Esophagus squamous epithelium (tissue), 5 donors: ENCODE data around the gene NDEL1. TPM values are rescaled to one million over a fixed set of nuclear protein-coding genes. Genes with fewer than 3 reads are reported as not detected.

Source experiments
- DNase-seq: peaks from one replicate; lab custom pipeline; 2025; lab: John Stamatoyannopoulos, UW
- H3K27ac ChIP-seq, 4 donors: fragments of 200-600 bp; sonication (generic); one replicate each; pipeline ENCODE4 v1.5.1; 2016 to 2019; ENCODE audit warnings: mild to moderate bottlenecking in 1 of 4
- H3K27me3 ChIP-seq, 4 donors: fragments of 200-600 bp; sonication (generic); 1 replicate in 3 of 4; 2 replicates in 1 of 4; pipeline versions ENCODE4 v1.5.1 to v1.6.0; 2017 to 2021; ENCODE audit warnings: antibody characterized with exemption in 1 of 4
- H3K36me3 ChIP-seq, 3 donors: fragments of 200-600 bp; sonication (generic); one replicate each; pipeline ENCODE4 v1.5.1; 2016 to 2019
- H3K4me1 ChIP-seq, 3 donors: fragments of 200-600 bp; sonication (generic); one replicate each; pipeline ENCODE4 v1.5.1; 2017 to 2019
- H3K4me3 ChIP-seq, 4 donors: fragments of 200-600 bp; sonication (generic); 1 replicate in 3 of 4; 2 replicates in 1 of 4; pipeline ENCODE4 v1.5.1; 2016 to 2019; ENCODE audit warnings: mild to moderate bottlenecking in 2 of 4, moderate library complexity in 1 of 4
- H3K9me3 ChIP-seq, 3 donors: fragments of 200-600 bp; sonication (generic); one replicate each; pipeline ENCODE4 v1.5.1; 2016 to 2019
- POLR2A ChIP-seq, 4 donors: fragments of 450-650 bp; IDR thresholded peaks; one replicate each; pipeline ENCODE4 v1.6.1; 2017; ENCODE audit warnings: antibody characterized with exemption in 4 of 4, mild to moderate bottlenecking in 4 of 4, moderate library complexity in 3 of 4
- WGBS, 2 donors: methylation state at CpG; one replicate each; pipeline ENCODE4 v1.1.5; 2018; 5-methylcytosine and 5-hydroxymethylcytosine counted together
- intact Hi-C: fragments of 100-400 bp; cut with DNase I; formaldehyde crosslinking; loops from one replicate; pipeline ENCODE4 v1.15.0; 2022
- total RNA-seq, 4 donors: library from RNA; depleted of rRNA; stranded (reverse); fragments of >200 nt; gene quantifications; one replicate each; pipeline ENCODE4 v1.1.0, GENCODE V29; 2016
- TF ChIP-seq, protein P1 (sequence below), 6 experiments: fragments of 450-650 bp in 4 of 6; fragments of 200-600 bp in 2 of 6; sonication (generic) in 2 of 6; IDR thresholded peaks; one replicate each; pipeline ENCODE4 v1.5.1; 2016 to 2019; ENCODE audit warnings: antibody characterized with exemption in 6 of 6, mild to moderate bottlenecking in 4 of 6, moderate library complexity in 4 of 6
- donor health status: DM: yes; HTN: yes; CAD: no.

NDEL1 gene
- total RNA-seq, 4 donors from 2014 or later, result 67.5 to 107 (median 73.1) TPM

GRCh38 chr17:8468980-8469379 lies 33.3 kb downstream of the NDEL1 start:
- Histone ChIP-seq H3K4me3 (no peak overlapping the region), H3K36me3 (peaks cover 18 to 85% (median 38%) of the 10 kb centered on the region in 3 donors), H3K27me3 (no peaks in the 10 kb centered on the region), H3K4me1 (peaks cover 10 to 52% (median 26%) of the 10 kb centered on the region in 3 donors), H3K27ac (no peak overlapping the region), H3K9me3 (no peaks in the 10 kb centered on the region)
- TF ChIP-seq, protein P1, sequence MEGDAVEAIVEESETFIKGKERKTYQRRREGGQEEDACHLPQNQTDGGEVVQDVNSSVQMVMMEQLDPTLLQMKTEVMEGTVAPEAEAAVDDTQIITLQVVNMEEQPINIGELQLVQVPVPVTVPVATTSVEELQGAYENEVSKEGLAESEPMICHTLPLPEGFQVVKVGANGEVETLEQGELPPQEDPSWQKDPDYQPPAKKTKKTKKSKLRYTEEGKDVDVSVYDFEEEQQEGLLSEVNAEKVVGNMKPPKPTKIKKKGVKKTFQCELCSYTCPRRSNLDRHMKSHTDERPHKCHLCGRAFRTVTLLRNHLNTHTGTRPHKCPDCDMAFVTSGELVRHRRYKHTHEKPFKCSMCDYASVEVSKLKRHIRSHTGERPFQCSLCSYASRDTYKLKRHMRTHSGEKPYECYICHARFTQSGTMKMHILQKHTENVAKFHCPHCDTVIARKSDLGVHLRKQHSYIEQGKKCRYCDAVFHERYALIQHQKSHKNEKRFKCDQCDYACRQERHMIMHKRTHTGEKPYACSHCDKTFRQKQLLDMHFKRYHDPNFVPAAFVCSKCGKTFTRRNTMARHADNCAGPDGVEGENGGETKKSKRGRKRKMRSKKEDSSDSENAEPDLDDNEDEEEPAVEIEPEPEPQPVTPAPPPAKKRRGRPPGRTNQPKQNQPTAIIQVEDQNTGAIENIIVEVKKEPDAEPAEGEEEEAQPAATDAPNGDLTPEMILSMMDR (IDR thresholded peaks at IDR 0.05), result no peak
- no peak for TF ChIP-seq POLR2A (IDR thresholded peaks at IDR 0.05)
- intact Hi-C loops, result no loop called here
- DNase-seq, result no peak
- WGBS, 2 donors, result 86 to 89% methylated on average over 3 of the region's 3 CpGs

DNA sequence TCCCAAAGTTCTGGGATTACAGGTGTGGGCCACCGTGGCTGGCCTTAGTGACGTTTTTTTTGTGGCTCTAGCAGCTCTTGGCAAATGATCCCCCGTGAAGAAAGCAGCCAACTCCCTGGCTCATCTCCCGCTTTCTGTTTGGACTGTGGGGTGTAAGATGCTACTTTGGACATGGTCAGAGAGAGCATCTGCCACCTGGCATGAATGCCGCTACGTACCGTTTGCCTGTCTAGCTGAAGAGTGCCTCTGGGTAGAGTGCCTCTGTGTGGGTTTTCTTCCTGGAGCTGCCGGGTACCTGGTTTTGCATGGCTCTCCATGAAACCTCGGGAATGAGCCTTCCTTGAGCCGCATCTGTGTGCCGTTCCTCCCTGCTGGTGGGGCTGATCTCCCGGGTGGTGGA lies 34.3 kb downstream of the NDEL1 start:
- H3K36me3 ChIP-seq, result peaks cover 20 to 85% (median 44%) of the 10 kb centered on the region in 3 donors
- no peaks in the 10 kb centered on the region for H3K9me3 ChIP-seq
- TF ChIP-seq, protein P1 (IDR thresholded peaks at IDR 0.05), result no peak
- no peak for TF ChIP-seq POLR2A (IDR thresholded peaks at IDR 0.05)
- intact Hi-C loops, result no loop called here
- peaks cover 3 to 42% (median 17%) of the 10 kb centered on the region in 3 donors for H3K4me1 ChIP-seq
- no peak overlapping the region for H3K4me3 ChIP-seq
- H3K27me3 ChIP-seq, result no peaks in the 10 kb centered on the region
- DNase-seq, result no peak
- WGBS, 2 donors, result 71 to 74% methylated on average over 6 to 11 of the region's 12 CpGs
- peak overlapping the region in 2 of 4 donors; percentile 5 to 18 for H3K27ac ChIP-seq

GRCh38 chr17:8470447-8471047 lies 34.9 kb downstream of the NDEL1 start:
- H3K36me3 ChIP-seq, result peaks cover 25 to 87% (median 48%) of the 10 kb centered on the region in 3 donors
- peak overlapping the region in 3 of 4 donors; percentile 5 to 18 (median 6) for H3K27ac ChIP-seq
- H3K4me3 ChIP-seq, result no peak overlapping the region
- TF ChIP-seq POLR2A (IDR thresholded peaks at IDR 0.05), result no peak
- TF ChIP-seq, protein P1 (IDR thresholded peaks at IDR 0.05), result no peak
- intact Hi-C loops, result no loop called here
- H3K4me1 ChIP-seq, result peaks cover 0 to 37% (median 13%) of the 10 kb centered on the region in 3 donors
- WGBS, 2 donors, result 48 to 51% methylated on average over 7 to 14 of the region's 20 CpGs
- no peak for DNase-seq
- H3K27me3 ChIP-seq, result no peaks in the 10 kb centered on the region
- no peaks in the 10 kb centered on the region for H3K9me3 ChIP-seq

DNA sequence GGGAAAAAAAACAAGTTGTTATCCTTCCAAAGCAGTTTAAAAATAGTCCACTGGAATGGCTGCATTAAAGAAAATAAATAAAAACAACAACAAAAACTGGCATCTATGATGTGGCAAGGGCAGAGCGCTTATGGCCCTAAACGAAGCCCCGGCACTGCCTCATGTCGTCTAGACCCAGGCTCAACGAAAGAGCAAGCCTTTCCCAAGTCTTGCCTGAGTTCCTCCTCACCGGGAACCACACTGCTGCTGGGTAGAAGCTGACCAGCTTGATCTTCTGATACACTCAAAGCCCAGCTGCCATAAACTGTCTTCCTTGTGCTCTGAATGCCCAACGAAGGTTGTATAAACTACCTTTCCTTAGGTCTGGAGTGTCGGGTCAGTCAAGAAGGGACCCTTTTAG lies 37.0 kb downstream of the NDEL1 start:
- Histone ChIP-seq H3K9me3 (no peaks in the 10 kb centered on the region), H3K27ac (no peak overlapping the region), H3K4me3 (no peak overlapping the region), H3K27me3 (no peaks in the 10 kb centered on the region), H3K4me1 (peaks cover 0 to 22% (median 6%) of the 10 kb centered on the region in 3 donors), H3K36me3 (peaks cover 23 to 95% (median 50%) of the 10 kb centered on the region in 3 donors)
- TF ChIP-seq POLR2A (IDR thresholded peaks at IDR 0.05), result no peak
- TF ChIP-seq, protein P1 (IDR thresholded peaks at IDR 0.05), result no peak
- 92% methylated on average over 8 of the region's 8 CpGs for WGBS, 2 donors
- DNase-seq, result no peak
- intact Hi-C loops, result no loop called here

- intact Hi-C loops, result no loop called here
- no peaks in the 10 kb centered on the region for H3K9me3 ChIP-seq
- H3K36me3 ChIP-seq, result peaks cover 16 to 95% (median 44%) of the 10 kb centered on the region in 3 donors
- no peaks in the 10 kb centered on the region for H3K27me3 ChIP-seq
- no peak overlapping the region for H3K27ac ChIP-seq
- TF ChIP-seq, protein P1 (IDR thresholded peaks at IDR 0.05), result no peak
- TF ChIP-seq POLR2A (IDR thresholded peaks at IDR 0.05), result no peak
- WGBS, 2 donors, result 88 to 91% methylated on average over 12 to 13 of the region's 13 CpGs
- DNase-seq, result no peak
- peaks cover 0 to 22% (median 6%) of the 10 kb centered on the region in 3 donors for H3K4me1 ChIP-seq
- H3K4me3 ChIP-seq, result no peak overlapping the region
These were observed 37.9 kb downstream of the NDEL1 start for GRCh38 chr17:8473451-8474192.
